WI38 (cell line): ENCODE results near the gene INKA2.
A peak's percentile ranks its signal among the peaks of the same experiment; 100 is the strongest.

Source experiments
- H3K4me3 ChIP-seq: 2 replicates; pipeline ENCODE4 v1.5.1; 2011; ENCODE audit warnings: low read depth, mild to moderate bottlenecking, control low read depth, low read length
- TF ChIP-seq, protein P1 (sequence below): IDR thresholded peaks from 2 replicates; pipeline ENCODE4 v1.5.1; 2012; ENCODE audit warnings: low read depth, mild to moderate bottlenecking, control low read depth, low read length

The INKA2 gene

DNA sequence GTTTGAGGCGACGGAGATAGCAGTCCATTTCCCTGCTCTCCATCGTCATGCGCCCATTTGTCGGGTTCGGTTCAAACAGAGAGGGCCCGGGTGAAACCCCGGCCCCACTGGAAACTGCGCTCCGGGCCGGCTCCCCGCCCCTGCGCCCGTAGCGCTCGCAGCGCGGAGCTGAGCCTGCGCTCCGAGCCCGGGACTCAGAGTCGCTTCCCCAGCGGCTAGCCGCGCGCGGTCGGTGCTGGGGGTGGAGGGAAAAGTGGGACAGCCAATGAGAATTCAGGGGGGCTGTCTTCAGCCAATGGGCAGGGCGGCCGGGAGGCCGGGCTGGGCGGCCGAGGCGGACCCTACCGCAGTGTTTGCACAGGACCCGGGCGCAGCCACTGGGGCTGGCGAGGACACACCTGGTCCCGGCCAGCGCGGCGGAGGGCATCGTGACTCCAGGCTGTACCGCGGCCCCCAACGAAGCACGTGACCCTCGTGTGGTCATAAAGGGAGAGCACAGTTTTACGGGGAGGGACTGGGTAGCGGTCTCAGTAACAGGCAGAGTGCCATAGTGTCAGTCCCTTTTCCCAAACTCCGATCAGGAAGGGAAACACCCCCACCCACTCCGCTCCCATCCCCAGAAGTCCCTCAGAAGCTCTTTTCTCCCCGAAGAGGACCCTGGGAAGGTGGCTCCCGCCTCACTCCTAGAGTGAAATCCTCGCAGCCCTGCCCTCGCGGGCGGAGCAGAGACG lies at the start of gene INKA2:
Gene INKA2 (minus strand): TSS at position 202 of the 731 bp plus-strand sequence. CDS start 153 bp downstream, at position 49.
- TF ChIP-seq, protein P1, sequence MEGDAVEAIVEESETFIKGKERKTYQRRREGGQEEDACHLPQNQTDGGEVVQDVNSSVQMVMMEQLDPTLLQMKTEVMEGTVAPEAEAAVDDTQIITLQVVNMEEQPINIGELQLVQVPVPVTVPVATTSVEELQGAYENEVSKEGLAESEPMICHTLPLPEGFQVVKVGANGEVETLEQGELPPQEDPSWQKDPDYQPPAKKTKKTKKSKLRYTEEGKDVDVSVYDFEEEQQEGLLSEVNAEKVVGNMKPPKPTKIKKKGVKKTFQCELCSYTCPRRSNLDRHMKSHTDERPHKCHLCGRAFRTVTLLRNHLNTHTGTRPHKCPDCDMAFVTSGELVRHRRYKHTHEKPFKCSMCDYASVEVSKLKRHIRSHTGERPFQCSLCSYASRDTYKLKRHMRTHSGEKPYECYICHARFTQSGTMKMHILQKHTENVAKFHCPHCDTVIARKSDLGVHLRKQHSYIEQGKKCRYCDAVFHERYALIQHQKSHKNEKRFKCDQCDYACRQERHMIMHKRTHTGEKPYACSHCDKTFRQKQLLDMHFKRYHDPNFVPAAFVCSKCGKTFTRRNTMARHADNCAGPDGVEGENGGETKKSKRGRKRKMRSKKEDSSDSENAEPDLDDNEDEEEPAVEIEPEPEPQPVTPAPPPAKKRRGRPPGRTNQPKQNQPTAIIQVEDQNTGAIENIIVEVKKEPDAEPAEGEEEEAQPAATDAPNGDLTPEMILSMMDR, result no peak
- peak within 1 kb of the TSS; percentile 75 for H3K4me3 ChIP-seq

DNA sequence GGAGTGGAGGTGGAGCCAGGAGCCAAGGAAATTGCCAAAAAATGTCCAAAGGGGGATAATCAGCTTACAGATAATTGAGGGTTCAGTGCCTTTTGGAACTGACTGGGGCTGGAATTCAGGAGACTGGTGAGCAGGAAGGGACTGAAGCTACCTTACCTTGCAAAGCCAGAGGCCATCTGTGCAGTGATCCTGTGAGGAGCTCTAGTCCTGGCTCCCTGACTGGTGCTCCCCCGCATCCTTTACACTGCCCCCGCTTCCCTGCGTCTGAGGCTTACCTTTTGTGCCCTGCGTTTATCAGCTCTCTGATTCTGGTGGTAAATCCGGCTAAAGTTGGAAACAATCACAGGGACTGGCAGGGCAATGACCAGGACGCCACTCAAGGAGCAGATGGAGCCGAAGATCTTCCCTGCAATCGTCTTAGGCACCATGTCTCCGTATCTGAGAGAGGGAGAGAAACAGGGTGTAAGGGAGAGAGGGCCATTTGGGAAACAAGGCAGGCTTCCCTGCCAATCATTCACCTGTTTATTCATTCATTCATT lies 47.5 kb upstream of the INKA2 start:
- no peak overlapping the region for H3K4me3 ChIP-seq
- TF ChIP-seq, protein P1, result no peak

DNA sequence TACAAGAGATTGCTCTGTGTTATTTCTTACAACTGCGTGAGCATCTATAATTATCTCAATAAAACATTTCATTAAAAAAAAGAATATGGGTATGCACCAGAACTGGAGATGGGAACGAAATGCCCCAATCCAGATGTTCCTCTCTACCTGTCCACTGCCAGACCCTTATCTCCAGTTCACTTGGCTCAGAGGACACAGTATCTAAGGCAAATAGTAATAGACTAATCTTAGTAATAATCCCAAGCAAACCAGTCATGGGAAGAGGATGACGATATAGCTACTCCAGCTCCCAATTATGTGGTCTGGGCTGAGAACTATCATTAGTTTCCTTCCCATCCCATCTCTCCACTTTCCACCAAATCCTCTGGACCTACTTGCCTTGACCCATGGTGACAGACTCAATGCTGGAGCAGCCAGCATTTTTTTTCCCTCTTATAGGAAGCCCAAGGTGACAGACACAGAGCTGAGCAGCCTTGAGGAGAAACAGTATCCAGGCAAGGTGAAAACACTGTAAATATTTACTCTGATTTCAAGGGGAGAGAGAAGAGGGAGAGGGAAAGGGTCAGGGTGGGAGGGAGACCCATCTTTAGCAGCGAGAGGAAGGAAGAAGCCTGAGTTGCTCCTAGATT lies 45.2 kb upstream of the INKA2 start:
- TF ChIP-seq, protein P1, result no peak
- no peak overlapping the region for H3K4me3 ChIP-seq

DNA sequence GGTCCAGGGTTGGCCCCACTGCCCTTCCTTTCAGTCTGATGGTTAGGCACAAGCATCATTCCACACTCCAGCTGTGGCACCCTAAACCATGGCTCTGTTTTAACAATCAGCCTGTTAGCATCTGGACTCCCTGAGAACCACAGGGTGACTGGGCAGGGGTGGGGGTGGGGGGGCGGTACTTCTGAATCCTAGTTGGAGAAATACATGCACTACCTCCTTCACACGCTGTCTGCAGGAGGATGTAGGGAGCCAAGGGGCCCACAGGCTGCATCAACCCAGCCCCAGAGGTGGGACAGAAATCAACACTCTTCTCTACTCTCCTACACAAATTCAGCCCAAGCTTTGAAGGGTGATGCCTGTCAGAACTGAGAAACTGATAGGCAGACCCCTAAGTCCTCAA lies 40.4 kb upstream of the INKA2 start:
- TF ChIP-seq, protein P1, result no peak
- no peak overlapping the region for H3K4me3 ChIP-seq

DNA sequence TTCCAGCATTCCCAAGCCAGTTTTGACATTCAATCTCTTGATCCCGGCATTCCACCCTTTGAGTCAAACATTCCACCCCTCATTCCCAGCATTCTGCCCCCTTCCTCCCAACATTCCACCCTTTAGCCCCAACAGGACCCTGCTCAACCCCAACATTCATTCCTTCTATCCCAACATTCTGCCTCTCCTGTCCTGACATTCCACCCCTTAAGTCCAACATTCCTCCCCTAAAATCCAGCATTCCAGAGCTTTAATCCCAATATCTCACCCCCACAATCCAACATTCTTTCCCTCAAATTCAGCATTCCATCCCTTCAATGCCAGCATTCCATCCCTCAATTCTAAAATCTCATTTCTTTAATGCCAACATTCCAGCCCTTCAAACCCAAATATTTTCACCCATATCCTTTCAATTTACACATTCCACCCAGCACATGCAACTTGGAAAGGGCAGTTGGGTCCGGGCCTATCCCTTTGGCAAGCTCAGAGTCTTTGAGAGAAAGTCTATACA lies 39.4 kb upstream of the INKA2 start:
- TF ChIP-seq, protein P1, result no peak
- no peak overlapping the region for H3K4me3 ChIP-seq

DNA sequence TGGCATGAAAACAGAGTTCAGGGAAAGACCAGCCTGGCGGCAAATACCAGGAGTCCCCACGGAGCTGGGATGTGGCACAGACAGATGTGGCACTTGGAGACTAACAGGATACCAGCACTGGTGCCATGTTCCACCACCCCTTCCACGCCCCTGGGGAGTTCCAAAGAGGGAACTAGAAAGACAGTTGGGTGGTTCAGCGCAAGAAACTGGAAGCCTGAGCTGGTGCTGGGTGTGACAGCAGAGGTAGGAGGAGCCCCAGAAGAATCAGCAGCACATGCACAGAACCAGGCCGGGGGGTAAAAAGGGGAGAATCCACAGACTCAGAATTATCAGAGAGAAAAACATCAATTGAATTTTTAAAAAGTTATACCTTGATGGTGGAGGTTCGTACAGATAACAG lies 38.9 kb upstream of the INKA2 start:
- TF ChIP-seq, protein P1, result no peak

DNA sequence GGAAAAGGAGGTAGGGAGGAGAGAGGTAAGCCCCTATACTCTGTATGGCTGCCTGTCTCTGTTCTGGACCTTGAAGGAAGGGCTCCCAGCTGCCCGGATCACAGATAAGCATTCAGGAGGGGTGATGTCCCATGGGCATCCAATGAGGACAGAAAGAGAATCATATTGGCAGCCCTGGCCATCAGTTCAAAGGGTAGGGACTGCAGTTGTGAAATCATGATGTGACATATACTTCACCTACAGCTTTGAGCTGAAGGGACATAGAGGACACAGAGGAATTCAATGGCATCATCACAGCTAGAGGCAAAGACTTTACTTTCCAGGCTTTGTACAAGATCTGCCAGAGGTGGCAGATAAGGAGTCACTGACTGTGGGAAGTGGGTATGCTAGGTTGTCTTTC lies 38.1 kb upstream of the INKA2 start:
- no peak overlapping the region for H3K4me3 ChIP-seq

More for the DNA sequence above, 38.9 kb upstream of the INKA2 start:
- no peak overlapping the region for H3K4me3 ChIP-seq

More for the DNA sequence above, 38.1 kb upstream of the INKA2 start:
- TF ChIP-seq, protein P1, result no peak
